Measurements from ENCODE around the gene LIN52.

Gene LIN52

DNA sequence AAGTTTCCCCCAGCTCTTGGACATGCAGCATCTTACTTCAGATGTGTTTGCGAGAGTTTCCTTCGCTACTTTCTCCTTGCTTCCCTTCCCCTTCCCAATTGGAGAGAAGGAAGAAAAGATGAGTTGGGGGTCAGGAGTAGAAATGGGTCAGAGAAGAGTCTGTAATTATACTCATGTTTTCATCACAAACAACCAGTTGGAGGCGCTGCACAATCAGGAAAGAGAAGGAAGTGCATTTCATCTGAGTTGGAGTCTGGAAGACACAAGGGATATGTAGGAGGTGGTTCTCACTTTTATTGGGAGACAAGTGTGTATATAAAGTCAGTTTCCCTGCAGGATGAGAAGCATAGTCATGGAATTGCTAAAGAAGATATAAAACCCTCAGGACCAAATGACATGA lies 123.2 kb downstream of the LIN52 start:
- no peak overlapping the region for H3K4me2 ChIP-seq (ENCODE audit: low read length)
- no peaks in the 10 kb centered on the region for H3K36me3 ChIP-seq (ENCODE audit: control insufficient read depth, insufficient read depth, low read length)
- H4K5ac ChIP-seq (ENCODE audit: low read length) = no peak overlapping the region
- no peaks in the 10 kb centered on the region for H3K27me3 ChIP-seq (ENCODE audit: insufficient read depth, low read length, poor library complexity)
- H2BK5ac ChIP-seq (ENCODE audit: low read length) = no peak overlapping the region
- no peak overlapping the region for H3K4ac ChIP-seq (ENCODE audit: low read depth, low read length)
- no peak overlapping the region for H2BK120ac ChIP-seq (ENCODE audit: low read depth, low read length)
- H3K27ac ChIP-seq (ENCODE audit: low read depth, low read length) = no peak overlapping the region
- peak; percentile 59 for DNase-seq
- H2AK5ac ChIP-seq (ENCODE audit: low read length) = no peak overlapping the region
- no peaks in the 10 kb centered on the region for H3K4me1 ChIP-seq (ENCODE audit: control insufficient read depth, low read depth, low read length)
- no peak overlapping the region for H3K18ac ChIP-seq (ENCODE audit: low read length)
- H3K56ac ChIP-seq (ENCODE audit: low read length) = no peak overlapping the region
- no CpG with 5 or more reads among the region's 3 CpGs for WGBS (ENCODE audit: extremely low coverage, insufficient coverage, low lambda C conversion rate)
- no peak overlapping the region for H2BK15ac ChIP-seq (replicated peaks; ENCODE audit: low read depth)
- no peaks in the 10 kb centered on the region for H3K79me2 ChIP-seq (ENCODE audit: control insufficient read depth, insufficient read depth, low read length)
- no peaks in the 10 kb centered on the region for H3K79me1 ChIP-seq (ENCODE audit: low read length)
- H3K4me3 ChIP-seq (ENCODE audit: low read length) = no peak overlapping the region
- H3K9ac ChIP-seq (ENCODE audit: low read length) = no peak overlapping the region
- H3K23ac ChIP-seq (ENCODE audit: low read length) = no peak overlapping the region
- H4K8ac ChIP-seq (ENCODE audit: low read depth, low read length) = no peak overlapping the region

DNA sequence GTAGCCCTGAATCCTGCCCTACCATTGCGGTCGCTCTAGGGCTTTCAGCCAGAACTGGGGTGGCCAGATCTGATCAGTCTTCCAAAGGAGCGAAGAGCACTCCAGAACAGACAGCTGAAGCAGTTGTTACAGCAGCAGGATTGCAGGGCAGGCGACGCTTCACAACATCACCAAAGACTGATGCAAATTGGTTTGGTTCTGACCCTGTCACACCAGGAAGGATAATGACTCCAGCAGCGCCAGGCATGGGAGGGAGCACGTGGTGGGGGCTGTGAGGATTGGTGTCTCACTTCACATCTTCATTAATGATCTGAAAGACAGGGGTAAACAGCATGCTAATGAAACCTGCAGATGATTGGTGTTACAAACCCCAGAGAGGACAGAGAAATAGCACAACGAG lies 123.9 kb downstream of the LIN52 start:
- Histone ChIP-seq H2BK15ac (replicated peaks; ENCODE audit: low read depth) (no peak overlapping the region), H3K4me1 (ENCODE audit: control insufficient read depth, low read depth, low read length) (no peaks in the 10 kb centered on the region), H2AK5ac (ENCODE audit: low read length) (no peak overlapping the region), H3K27ac (ENCODE audit: low read depth, low read length) (no peak overlapping the region), H4K8ac (ENCODE audit: low read depth, low read length) (no peak overlapping the region), H3K18ac (ENCODE audit: low read length) (no peak overlapping the region), H3K4ac (ENCODE audit: low read depth, low read length) (no peak overlapping the region), H3K9ac (ENCODE audit: low read length) (no peak overlapping the region), H3K79me2 (ENCODE audit: control insufficient read depth, insufficient read depth, low read length) (no peaks in the 10 kb centered on the region), H3K79me1 (ENCODE audit: low read length) (no peaks in the 10 kb centered on the region), H3K23ac (ENCODE audit: low read length) (no peak overlapping the region), H2BK120ac (ENCODE audit: low read depth, low read length) (no peak overlapping the region), H4K5ac (ENCODE audit: low read length) (no peak overlapping the region), H3K36me3 (ENCODE audit: control insufficient read depth, insufficient read depth, low read length) (no peaks in the 10 kb centered on the region), H2BK5ac (ENCODE audit: low read length) (no peak overlapping the region), H3K56ac (ENCODE audit: low read length) (no peak overlapping the region), H3K4me2 (ENCODE audit: low read length) (no peak overlapping the region), H3K27me3 (ENCODE audit: insufficient read depth, low read length, poor library complexity) (no peaks in the 10 kb centered on the region), H3K4me3 (ENCODE audit: low read length) (no peak overlapping the region)
- no CpG with 5 or more reads among the region's 8 CpGs for WGBS (ENCODE audit: extremely low coverage, insufficient coverage, low lambda C conversion rate)
- DNase-seq = no peak

DNA sequence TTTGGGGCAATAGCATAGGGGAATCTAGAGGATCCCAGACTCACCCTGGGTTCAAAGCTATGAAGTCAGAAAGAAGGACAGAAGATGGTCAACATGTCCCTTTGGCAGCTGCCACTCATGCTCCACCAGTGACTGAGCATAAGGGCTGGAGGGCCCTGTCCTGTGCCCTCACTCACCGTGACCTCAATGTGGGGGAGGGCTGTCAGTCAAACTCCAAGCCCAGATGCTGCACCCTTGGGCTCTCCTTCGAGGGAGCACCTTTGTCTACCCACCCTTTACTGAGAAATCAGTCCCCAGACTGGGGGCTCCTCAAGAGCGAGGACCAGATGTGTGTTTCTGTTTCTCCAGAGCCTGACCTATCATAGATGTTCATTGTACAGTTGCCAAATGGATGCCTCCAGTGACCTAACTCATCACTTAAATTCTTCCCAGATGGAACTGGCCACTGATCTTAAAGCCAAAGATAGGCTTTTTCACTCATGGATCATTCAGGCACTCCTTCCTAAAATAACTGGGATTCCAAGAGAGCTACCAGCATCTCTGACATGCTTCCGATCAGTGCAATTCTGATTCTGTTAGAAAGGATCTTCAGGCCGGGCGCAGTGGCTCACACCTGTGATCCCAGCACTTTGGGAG lies 127.3 kb downstream of the LIN52 start:
- no CpG with 5 or more reads among the region's 6 CpGs for WGBS (ENCODE audit: extremely low coverage, insufficient coverage, low lambda C conversion rate)
- Histone ChIP-seq H3K27me3 (ENCODE audit: insufficient read depth, low read length, poor library complexity) (no peaks in the 10 kb centered on the region), H3K4me1 (ENCODE audit: control insufficient read depth, low read depth, low read length) (no peaks in the 10 kb centered on the region), H3K79me1 (ENCODE audit: low read length) (no peaks in the 10 kb centered on the region), H2BK15ac (replicated peaks; ENCODE audit: low read depth) (no peak overlapping the region), H2AK5ac (ENCODE audit: low read length) (no peak overlapping the region), H2BK5ac (ENCODE audit: low read length) (no peak overlapping the region), H3K23ac (ENCODE audit: low read length) (no peak overlapping the region), H4K5ac (ENCODE audit: low read length) (no peak overlapping the region), H3K4me2 (ENCODE audit: low read length) (no peak overlapping the region), H3K79me2 (ENCODE audit: control insufficient read depth, insufficient read depth, low read length) (no peaks in the 10 kb centered on the region), H3K27ac (ENCODE audit: low read depth, low read length) (no peak overlapping the region), H3K36me3 (ENCODE audit: control insufficient read depth, insufficient read depth, low read length) (no peaks in the 10 kb centered on the region), H3K4me3 (ENCODE audit: low read length) (no peak overlapping the region), H4K8ac (ENCODE audit: low read depth, low read length) (no peak overlapping the region), H3K9ac (ENCODE audit: low read length) (no peak overlapping the region), H3K4ac (ENCODE audit: low read depth, low read length) (no peak overlapping the region), H2BK120ac (ENCODE audit: low read depth, low read length) (no peak overlapping the region), H3K18ac (ENCODE audit: low read length) (no peak overlapping the region), H3K56ac (ENCODE audit: low read length) (no peak overlapping the region)
- DNase-seq = no peak

DNA sequence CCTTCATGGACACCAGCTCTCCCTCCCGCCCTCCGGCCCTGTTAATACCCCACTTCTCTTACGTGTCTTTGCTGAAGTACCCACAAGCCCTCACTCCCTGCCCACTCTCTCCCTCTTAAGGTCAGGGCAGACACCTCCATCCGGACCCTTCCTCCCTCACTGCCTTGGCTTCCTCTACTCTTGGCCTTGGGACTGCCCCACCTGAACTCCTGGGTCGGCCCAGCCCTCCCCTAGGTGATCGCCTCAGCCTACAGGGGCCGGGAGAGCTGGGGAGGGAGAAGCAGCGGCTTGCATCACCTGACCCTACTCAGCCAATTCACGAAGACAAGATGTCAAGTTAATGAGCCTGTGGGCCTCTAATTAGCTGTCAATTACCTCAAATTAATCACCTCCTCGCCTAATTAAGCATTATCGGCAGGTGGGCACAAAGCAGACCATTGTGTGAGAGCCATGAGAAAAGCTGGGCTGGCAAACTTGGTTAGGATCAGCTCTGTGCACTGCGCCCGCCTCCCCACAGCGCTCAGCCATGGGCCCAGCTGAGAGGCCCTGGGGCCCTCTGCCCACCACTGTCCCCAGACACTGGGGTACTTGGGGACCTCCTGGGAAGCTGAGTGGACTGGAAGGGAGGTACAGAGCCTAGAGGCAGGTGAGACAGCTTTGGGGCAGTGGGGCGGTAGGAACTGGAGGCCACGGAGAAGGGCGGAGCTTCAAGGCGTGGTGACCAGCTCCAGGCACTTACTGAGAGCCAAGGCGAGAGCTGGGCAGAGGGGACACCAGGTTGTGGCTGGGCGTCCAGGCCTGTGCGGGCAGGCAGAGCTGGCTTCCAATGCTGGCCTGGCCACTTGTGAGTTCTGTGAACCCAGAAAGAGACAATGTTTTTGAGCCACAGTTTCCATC lies 129.4 kb downstream of the LIN52 start:
- no peak overlapping the region for H3K9ac ChIP-seq (ENCODE audit: low read length)
- no peaks in the 10 kb centered on the region for H3K36me3 ChIP-seq (ENCODE audit: control insufficient read depth, insufficient read depth, low read length)
- H4K5ac ChIP-seq (ENCODE audit: low read length) = no peak overlapping the region
- H3K79me1 ChIP-seq (ENCODE audit: low read length) = no peaks in the 10 kb centered on the region
- no peak overlapping the region for H2BK120ac ChIP-seq (ENCODE audit: low read depth, low read length)
- H3K18ac ChIP-seq (ENCODE audit: low read length) = no peak overlapping the region
- no peaks in the 10 kb centered on the region for H3K79me2 ChIP-seq (ENCODE audit: control insufficient read depth, insufficient read depth, low read length)
- WGBS (ENCODE audit: extremely low coverage, insufficient coverage, low lambda C conversion rate) = no CpG with 5 or more reads among the region's 21 CpGs
- no peaks in the 10 kb centered on the region for H3K27me3 ChIP-seq (ENCODE audit: insufficient read depth, low read length, poor library complexity)
- no peak overlapping the region for H2BK5ac ChIP-seq (ENCODE audit: low read length)
- no peak overlapping the region for H3K4me2 ChIP-seq (ENCODE audit: low read length)
- no peak overlapping the region for H2BK15ac ChIP-seq (replicated peaks; ENCODE audit: low read depth)
- H2AK5ac ChIP-seq (ENCODE audit: low read length) = no peak overlapping the region
- H3K27ac ChIP-seq (ENCODE audit: low read depth, low read length) = no peak overlapping the region
- no peaks in the 10 kb centered on the region for H3K4me1 ChIP-seq (ENCODE audit: control insufficient read depth, low read depth, low read length)
- H4K8ac ChIP-seq (ENCODE audit: low read depth, low read length) = no peak overlapping the region
- no peak overlapping the region for H3K56ac ChIP-seq (ENCODE audit: low read length)
- no peak overlapping the region for H3K4me3 ChIP-seq (ENCODE audit: low read length)
- no peak overlapping the region for H3K4ac ChIP-seq (ENCODE audit: low read depth, low read length)
- H3K23ac ChIP-seq (ENCODE audit: low read length) = no peak overlapping the region
- DNase-seq = no peak

DNA sequence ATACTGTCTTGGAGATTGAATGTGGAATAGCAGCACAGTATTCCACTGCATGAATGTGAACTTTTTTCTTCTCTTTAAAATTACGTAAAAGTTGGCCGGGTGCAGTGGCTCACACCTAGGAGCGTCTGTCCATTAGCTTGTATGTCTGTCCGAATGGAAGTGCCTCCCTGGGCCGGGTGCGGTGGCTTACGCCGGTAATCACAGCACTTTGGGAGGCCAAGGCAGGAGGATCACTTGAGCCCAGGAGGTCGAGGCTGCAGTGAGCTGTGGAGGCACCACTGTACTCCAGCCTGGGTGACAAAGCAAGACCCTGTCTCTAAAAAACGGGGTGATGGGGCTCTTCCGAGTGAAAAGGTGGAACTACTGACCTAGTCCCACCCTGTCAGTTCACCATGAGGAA lies 131.9 kb downstream of the LIN52 start:
- Histone ChIP-seq H2BK120ac (ENCODE audit: low read depth, low read length) (no peak overlapping the region), H3K4me3 (ENCODE audit: low read length) (no peak overlapping the region), H2BK5ac (ENCODE audit: low read length) (no peak overlapping the region), H3K27ac (ENCODE audit: low read depth, low read length) (no peak overlapping the region), H3K4ac (ENCODE audit: low read depth, low read length) (no peak overlapping the region), H3K27me3 (ENCODE audit: insufficient read depth, low read length, poor library complexity) (no peaks in the 10 kb centered on the region), H3K56ac (ENCODE audit: low read length) (no peak overlapping the region), H4K5ac (ENCODE audit: low read length) (no peak overlapping the region), H2BK15ac (replicated peaks; ENCODE audit: low read depth) (no peak overlapping the region), H3K4me2 (ENCODE audit: low read length) (no peak overlapping the region), H3K79me1 (ENCODE audit: low read length) (no peaks in the 10 kb centered on the region), H3K9ac (ENCODE audit: low read length) (no peak overlapping the region), H3K4me1 (ENCODE audit: control insufficient read depth, low read depth, low read length) (no peaks in the 10 kb centered on the region), H2AK5ac (ENCODE audit: low read length) (no peak overlapping the region), H4K8ac (ENCODE audit: low read depth, low read length) (no peak overlapping the region), H3K23ac (ENCODE audit: low read length) (no peak overlapping the region), H3K79me2 (ENCODE audit: control insufficient read depth, insufficient read depth, low read length) (no peaks in the 10 kb centered on the region), H3K18ac (ENCODE audit: low read length) (no peak overlapping the region), H3K36me3 (ENCODE audit: control insufficient read depth, insufficient read depth, low read length) (no peaks in the 10 kb centered on the region)
- no CpG with 5 or more reads among the region's 11 CpGs for WGBS (ENCODE audit: extremely low coverage, insufficient coverage, low lambda C conversion rate)
- no peak for DNase-seq
